Effector memory CD4-positive, alpha-beta T cell (primary cell): ENCODE measurements around the gene IL10.
"Not testable (repeated sequence)": the region's sequence is repeated elsewhere in the genome, so short reads cannot be mapped to it uniquely, and the experiment has no call there.

ENCODE experiments used
- DNase-seq, 3 donors: peaks; one replicate each; pipeline ENCODE4 v3.0.0-alpha.2; 2020
- H3K27ac ChIP-seq: 2 replicates; pipeline ENCODE4 v1.7.0; 2013; ENCODE audit warnings: mild to moderate bottlenecking, low read length, moderate library complexity; ENCODE audit not compliant: insufficient read depth, poor library complexity, severe bottlenecking
- H3K27me3 ChIP-seq: replicated peaks from 2 replicates; pipeline ENCODE4 v1.7.0; 2013; ENCODE audit warnings: mild to moderate bottlenecking, low read length; ENCODE audit not compliant: insufficient read depth, control insufficient read depth, poor library complexity, severe bottlenecking
- H3K36me3 ChIP-seq: 2 replicates; pipeline ENCODE4 v1.7.0; 2013; ENCODE audit warnings: mild to moderate bottlenecking, low read length, moderate library complexity; ENCODE audit not compliant: control insufficient read depth, insufficient read depth
- H3K4me1 ChIP-seq: 2 replicates; pipeline ENCODE4 v1.7.0; 2013; ENCODE audit warnings: low read length, mild to moderate bottlenecking; ENCODE audit not compliant: control insufficient read depth, insufficient read depth, poor library complexity, severe bottlenecking
- H3K4me3 ChIP-seq: 2 replicates; pipeline ENCODE4 v1.7.0; 2013; ENCODE audit warnings: low read length, low read depth, mild to moderate bottlenecking; ENCODE audit not compliant: insufficient read depth, poor library complexity, severe bottlenecking
- H3K9me3 ChIP-seq: 2 replicates; pipeline ENCODE4 v1.7.0; 2013; ENCODE audit warnings: mild to moderate bottlenecking, low read length, moderate library complexity; ENCODE audit not compliant: control insufficient read depth

IL10 gene

GRCh38 chr1:206768472-206769303 is 3.6 kb downstream of the IL10 start:
- Histone ChIP-seq H3K36me3 (no peaks in the 10 kb centered on the region), H3K27me3 (no peaks in the 10 kb centered on the region), H3K27ac (no peak overlapping the region), H3K9me3 (no peaks in the 10 kb centered on the region), H3K4me1 (peaks cover 67% of the 10 kb centered on the region), H3K4me3 (no peak overlapping the region)
- no peak for DNase-seq

DNA sequence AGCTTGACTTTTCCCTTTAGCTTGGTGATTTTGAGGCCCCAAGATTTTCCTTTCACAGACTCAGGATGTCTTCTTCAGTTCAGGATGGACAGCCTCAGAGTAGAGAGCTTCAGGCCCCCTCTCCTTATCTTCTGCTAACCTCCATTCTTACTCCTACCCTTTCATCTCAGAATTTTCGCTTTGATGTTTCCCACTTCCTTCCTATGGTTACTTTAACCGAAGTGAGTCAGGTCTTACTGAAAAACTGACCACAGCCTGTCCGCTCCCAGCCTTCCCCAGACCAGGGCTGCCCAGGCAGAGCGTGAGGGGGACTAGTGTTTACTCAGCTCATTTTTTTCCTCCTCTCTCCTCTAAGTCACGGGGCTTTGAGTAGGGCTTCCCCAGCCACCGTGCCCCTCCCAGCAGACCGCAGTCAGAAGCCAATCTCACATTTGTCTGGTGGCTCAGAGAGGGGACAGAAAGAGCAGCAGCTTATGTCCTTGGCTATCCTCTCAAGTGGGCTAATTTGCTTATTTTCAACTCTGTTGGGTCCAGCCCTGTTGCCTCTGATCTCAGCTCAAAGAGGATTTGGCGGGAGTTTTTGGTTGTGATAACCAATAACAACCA is 5.9 kb downstream of the IL10 start:
- Histone ChIP-seq H3K36me3 (no peaks in the 10 kb centered on the region), H3K4me3 (no peak overlapping the region), H3K4me1 (peaks cover 58% of the 10 kb centered on the region), H3K27me3 (no peaks in the 10 kb centered on the region), H3K9me3 (no peaks in the 10 kb centered on the region), H3K27ac (no peak overlapping the region)
- peak; percentile 51 to 68 (median 64) for DNase-seq

- not testable (repeated sequence) for H3K36me3 ChIP-seq, H3K9me3 ChIP-seq, H3K27me3 ChIP-seq, H3K27ac ChIP-seq, H3K4me3 ChIP-seq, DNase-seq
- peaks cover 52% of the 10 kb centered on the region for H3K4me1 ChIP-seq
Measured at GRCh38 chr1:206765771-206766170, 6.5 kb downstream of the IL10 start.

GRCh38 chr1:206762741-206763364 is 9.4 kb downstream of the IL10 start:
- DNase-seq, H3K4me3 ChIP-seq, H3K36me3 ChIP-seq, H3K27ac ChIP-seq, H3K9me3 ChIP-seq, H3K27me3 ChIP-seq: not testable (repeated sequence)
- H3K4me1 ChIP-seq, result peaks cover 45% of the 10 kb centered on the region

- Histone ChIP-seq H3K9me3 (no peaks in the 10 kb centered on the region), H3K4me3 (no peak overlapping the region), H3K27me3 (no peaks in the 10 kb centered on the region), H3K27ac (no peak overlapping the region), H3K36me3 (no peaks in the 10 kb centered on the region), H3K4me1 (peaks cover 42% of the 10 kb centered on the region)
- DNase-seq, result no peak
Measured at GRCh38 chr1:206761159-206761768, 11.0 kb downstream of the IL10 start.

- no peaks in the 10 kb centered on the region for H3K27me3 ChIP-seq
- no peak for DNase-seq
- H3K9me3 ChIP-seq, result no peaks in the 10 kb centered on the region
Measured at GRCh38 chr1:206760590-206760989, 11.7 kb downstream of the IL10 start.

DNA sequence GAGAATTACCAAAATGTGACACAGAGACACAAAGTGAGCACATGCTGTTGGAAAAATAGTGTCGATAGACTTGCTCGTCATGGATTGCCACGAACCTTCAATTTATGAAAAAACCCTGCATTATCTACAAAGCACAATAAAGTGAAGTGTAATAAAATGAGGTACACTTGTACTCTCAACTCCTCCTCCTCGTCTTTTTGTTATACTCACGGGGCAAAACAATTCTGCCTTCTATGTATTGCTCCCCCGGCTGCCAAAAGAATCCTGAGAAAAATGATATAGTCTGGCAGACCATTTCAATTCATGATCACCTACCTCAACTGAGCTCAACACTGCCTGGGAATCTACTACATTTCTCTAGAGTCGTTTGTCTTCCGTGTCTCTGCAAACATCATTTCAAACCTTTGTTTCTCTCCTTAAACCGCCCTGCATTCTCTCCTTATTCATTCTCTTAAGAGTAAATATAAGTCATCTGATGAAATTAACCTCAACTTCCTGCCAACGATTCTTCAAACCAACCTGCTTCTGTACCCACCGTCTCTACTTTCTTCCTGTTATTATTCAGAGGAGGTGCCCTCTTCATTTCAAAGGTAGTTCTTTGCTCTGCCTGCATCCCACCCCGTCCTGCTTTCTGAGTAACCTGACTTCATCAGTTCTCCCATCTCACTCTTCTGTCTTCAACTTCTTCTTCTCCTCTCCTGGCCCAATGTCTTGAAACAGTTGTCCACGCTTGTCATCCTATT is 14.6 kb downstream of the IL10 start:
- peak overlapping the region; percentile 24 for H3K4me3 ChIP-seq
- H3K36me3 ChIP-seq, result no peaks in the 10 kb centered on the region
- peak overlapping the region; percentile 52 for H3K27ac ChIP-seq
- no peak for DNase-seq
- peaks cover 26% of the 10 kb centered on the region for H3K4me1 ChIP-seq
- no peaks in the 10 kb centered on the region for H3K9me3 ChIP-seq
- H3K27me3 ChIP-seq, result no peaks in the 10 kb centered on the region

More at GRCh38 chr1:206760590-206760989, 11.7 kb downstream of the IL10 start:
- Histone ChIP-seq H3K27ac (no peak overlapping the region), H3K4me3 (no peak overlapping the region), H3K36me3 (no peaks in the 10 kb centered on the region), H3K4me1 (peaks cover 35% of the 10 kb centered on the region)

GRCh38 chr1:206754011-206754410 is 18.3 kb downstream of the IL10 start:
- no peak overlapping the region for H3K27ac ChIP-seq
- no peak for DNase-seq
- H3K36me3 ChIP-seq, result no peaks in the 10 kb centered on the region
- H3K9me3 ChIP-seq, result no peaks in the 10 kb centered on the region
- no peaks in the 10 kb centered on the region for H3K27me3 ChIP-seq
- peaks cover 20% of the 10 kb centered on the region for H3K4me1 ChIP-seq
- H3K4me3 ChIP-seq, result no peak overlapping the region

DNA sequence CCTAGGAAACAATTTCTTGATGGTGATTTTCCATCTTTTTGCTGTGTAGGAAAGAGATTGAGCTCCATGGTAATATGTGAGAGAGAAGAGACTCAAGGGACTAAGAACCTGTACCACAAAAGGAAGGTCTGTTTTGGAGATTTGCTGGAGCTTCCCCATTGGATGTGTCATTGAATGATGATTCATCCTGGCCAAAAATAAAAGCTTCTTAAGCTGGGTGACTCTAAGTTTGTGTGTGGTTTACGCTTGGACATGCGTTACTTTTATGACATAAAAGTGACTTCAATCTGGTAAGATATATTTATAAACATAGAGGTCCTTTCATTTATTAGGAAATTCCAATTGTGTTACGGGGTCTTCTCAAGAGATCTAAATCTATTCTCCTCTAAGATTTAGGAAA is 19.2 kb downstream of the IL10 start:
- Histone ChIP-seq H3K27me3 (no peaks in the 10 kb centered on the region), H3K9me3 (no peaks in the 10 kb centered on the region), H3K4me3 (no peak overlapping the region), H3K36me3 (no peaks in the 10 kb centered on the region), H3K4me1 (peaks cover 11% of the 10 kb centered on the region), H3K27ac (no peak overlapping the region)
- no peak for DNase-seq
